ENCODE results near the gene HS1BP3. TPM values are rescaled to one million over a fixed set of nuclear protein-coding genes. Genes with fewer than 3 reads are reported as not detected.

The HS1BP3 gene
- total and polyA plus RNA-seq, 2 of the 13 experiments (the other 11 are each of a cell fraction or from before 2014, with no cell fraction given) = 15.2 to 22.0 TPM

DNA sequence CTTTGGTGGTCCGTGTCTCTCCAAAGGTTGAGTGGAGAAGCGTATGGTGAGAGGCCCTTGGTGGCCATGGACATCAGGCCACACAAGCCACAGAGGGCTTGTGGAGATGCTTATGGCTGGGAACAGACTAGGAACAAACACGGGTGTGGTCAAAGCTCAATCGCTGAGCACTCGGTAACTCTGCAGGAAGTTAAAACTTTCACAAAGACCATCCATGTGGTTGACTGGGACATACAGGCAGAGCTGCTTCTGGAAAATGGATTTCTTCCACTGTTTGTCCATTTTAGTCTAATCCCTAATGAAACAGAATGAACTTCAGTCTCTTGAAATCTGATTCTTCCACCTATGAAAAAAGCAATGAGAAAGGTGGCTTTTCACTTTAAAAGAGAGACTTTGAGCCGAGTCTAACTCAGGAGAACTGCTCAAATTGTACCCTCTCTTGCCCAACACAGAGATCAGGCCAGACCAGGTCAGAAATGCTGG, 33.7 kb upstream of the HS1BP3 start (continued):
- TF ChIP-seq ARID2 (CRISPR knock-in tag; IDR thresholded peaks at IDR 0.05; ENCODE audit: borderline replicate concordance) = no peak
- TF ChIP-seq ZNF382 (CRISPR knock-in tag; IDR thresholded peaks at IDR 0.05; ENCODE audit: borderline replicate concordance) = no peak
- TF ChIP-seq BCLAF1 (IDR thresholded peaks at IDR 0.05) = no peak
- 0 out of 2 replicates have a peak, but pooled peaks have one; percentile 26 for TF ChIP-seq MTA1 (CRISPR knock-in tag; IDR thresholded peaks at IDR 0.05; ENCODE audit: borderline replicate concordance)
- TF ChIP-seq HOXA3 (CRISPR knock-in tag; IDR thresholded peaks at IDR 0.05) = peak; percentile 56; the same call in 1 of the 2 replicates
- TF ChIP-seq ASH2L (IDR thresholded peaks at IDR 0.05; ENCODE audit: insufficient read length, low read depth, low read length) = peak; percentile 22
- TF ChIP-seq, protein P1, sequence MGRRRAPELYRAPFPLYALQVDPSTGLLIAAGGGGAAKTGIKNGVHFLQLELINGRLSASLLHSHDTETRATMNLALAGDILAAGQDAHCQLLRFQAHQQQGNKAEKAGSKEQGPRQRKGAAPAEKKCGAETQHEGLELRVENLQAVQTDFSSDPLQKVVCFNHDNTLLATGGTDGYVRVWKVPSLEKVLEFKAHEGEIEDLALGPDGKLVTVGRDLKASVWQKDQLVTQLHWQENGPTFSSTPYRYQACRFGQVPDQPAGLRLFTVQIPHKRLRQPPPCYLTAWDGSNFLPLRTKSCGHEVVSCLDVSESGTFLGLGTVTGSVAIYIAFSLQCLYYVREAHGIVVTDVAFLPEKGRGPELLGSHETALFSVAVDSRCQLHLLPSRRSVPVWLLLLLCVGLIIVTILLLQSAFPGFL (CRISPR knock-in tag; IDR thresholded peaks at IDR 0.05) = no peak
- TF ChIP-seq CREM (IDR thresholded peaks at IDR 0.05) = peak; percentile 32; the same call in 1 of the 2 replicates
- no peak for TF ChIP-seq CREM (CRISPR knock-in tag; IDR thresholded peaks at IDR 0.05)
- TF ChIP-seq ERF (CRISPR knock-in tag; IDR thresholded peaks at IDR 0.05) = 0 out of 2 replicates have a peak, but pooled peaks have one; percentile 25
- TF ChIP-seq KDM5A (IDR thresholded peaks at IDR 0.05; ENCODE audit: borderline replicate concordance, low read length) = no peak
- no peak for TF ChIP-seq SOX6 (IDR thresholded peaks at IDR 0.05)
- peak; percentile 96 for TF ChIP-seq SOX6 (CRISPR knock-in tag; IDR thresholded peaks at IDR 0.05)

All from HepG2 (cell line).